Sigmoid colon (tissue), 4 donors: ENCODE data around the gene CDRT4.

Source experiments
- CTCF ChIP-seq, 4 experiments: fragments of 450-650 bp in 3 of 4; fragments of 200-600 bp in 1 of 4; IDR thresholded peaks; one replicate each; pipeline ENCODE4 v1.5.1; 2016 to 2019; ENCODE audit warnings: antibody characterized with exemption in 4 of 4, mild to moderate bottlenecking in 3 of 4, moderate library complexity in 2 of 4
- EP300 ChIP-seq, 4 donors: sonication (generic); formaldehyde crosslinking; IDR thresholded peaks; one replicate each; pipeline ENCODE4 v1.6.1; 2017; ENCODE audit warnings: antibody characterized with exemption in 4 of 4
- POLR2A ChIP-seq, 2 donors: fragments of 450-650 bp; IDR thresholded peaks; one replicate each; pipeline ENCODE4 v1.6.1; 2016; ENCODE audit warnings: antibody characterized with exemption in 2 of 2, mild to moderate bottlenecking in 2 of 2, moderate library complexity in 2 of 2
- POLR2AphosphoS5 ChIP-seq, 4 donors: sonication (generic); formaldehyde crosslinking; IDR thresholded peaks; one replicate each; pipeline ENCODE4 v1.6.1; 2017; ENCODE audit warnings: antibody characterized with exemption in 4 of 4

DNA sequence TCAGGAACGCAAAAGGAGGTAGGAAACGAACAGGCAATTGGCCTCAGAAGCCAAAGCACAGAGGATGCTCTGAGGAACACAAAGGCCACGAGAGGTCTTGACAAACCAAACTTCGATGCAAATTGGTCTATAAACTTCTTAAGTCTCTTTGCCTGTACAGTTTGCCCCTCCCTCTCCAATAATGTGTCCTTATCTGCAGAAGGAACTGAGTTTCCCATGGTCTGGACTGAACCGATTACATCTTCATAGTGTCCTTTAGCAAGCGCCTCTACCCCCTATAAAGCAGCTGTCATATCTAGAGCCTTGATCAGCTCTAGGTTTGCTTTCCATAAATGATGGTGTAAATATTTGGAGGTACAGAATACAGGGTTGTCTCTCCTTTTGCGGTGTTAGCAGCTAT, 3.1 kb upstream of the CDRT4 start:
- no peak for TF ChIP-seq CTCF (IDR thresholded peaks at IDR 0.05)
- no peak for TF ChIP-seq POLR2AphosphoS5 (IDR thresholded peaks at IDR 0.05)
- no peak for TF ChIP-seq POLR2A (IDR thresholded peaks at IDR 0.05)
- TF ChIP-seq EP300 (IDR thresholded peaks at IDR 0.05), result no peak
